ENCODE measurements around the gene STRAP. TPM values are rescaled to one million over a fixed set of nuclear protein-coding genes. Genes with fewer than 3 reads are reported as not detected.

Gene STRAP
- total and polyA plus RNA-seq, 2 of the 8 experiments (the other 6 are each of a cell fraction or from before 2014, with no cell fraction given), result 107 to 251 TPM

GRCh38 chr12:15873556-15873955 lies 8.6 kb upstream of the STRAP start:
- no peak for DNase-seq (ENCODE audit: low read depth in 1 of 2, low spot score in 2 of 2)
- Histone ChIP-seq H2BK20ac (ENCODE audit: low read length) (no peak overlapping the region), H3K4ac (replicated peaks; ENCODE audit: insufficient read length, low read depth, low read length) (no peak overlapping the region), H4K20me1 (replicated peaks in 1 of 2; ENCODE audit: control insufficient read depth in 1 of 2, insufficient read depth in 2 of 2, low read length in 2 of 2) (no peaks in the 10 kb centered on the region), H3K9me3 (ENCODE audit: insufficient read depth in 2 of 2, low read depth in 1 of 2, low read length in 1 of 2) (0 out of 4 replicates have a peak, but pooled peaks cover 0 to 4% of the 10 kb centered on the region in 2 experiments), H3K79me2 (ENCODE audit: control insufficient read depth in 1 of 2, insufficient read depth in 2 of 2, low read length in 2 of 2) (no peaks in the 10 kb centered on the region), H3K14ac (ENCODE audit: insufficient read length) (no peak overlapping the region), H3K27me3 (replicated peaks in 1 of 4; ENCODE audit: control insufficient read depth in 3 of 4, extremely low read depth in 1 of 4, insufficient read depth in 3 of 4, low read length in 3 of 4) (no peaks in the 10 kb centered on the region), H3K18ac (ENCODE audit: extremely low read depth, low read length) (no peak overlapping the region), H2BK120ac (replicated peaks; ENCODE audit: low read depth, low read length) (no peak overlapping the region), H2BK15ac (ENCODE audit: low read length) (no peak overlapping the region), H3K4me2 (ENCODE audit: insufficient read depth in 1 of 2, low read depth in 2 of 2, low read length in 2 of 2) (no peak overlapping the region), H2AFZ (ENCODE audit: low read length) (no peak overlapping the region), H3K4me1 (replicated peaks in 1 of 4; ENCODE audit: control insufficient read depth in 3 of 4, insufficient read depth in 4 of 4, low read length in 3 of 4) (peaks cover 0 to 4% (median 2%) of the 10 kb centered on the region in 4 experiments; a peak in 1 of 7 replicates), H4K5ac (ENCODE audit: insufficient read length, low read depth, low read length) (no peak overlapping the region), H4K8ac (ENCODE audit: extremely low read depth, insufficient read depth, low read length) (no peak overlapping the region), H3K79me1 (ENCODE audit: low read depth, low read length) (no peaks in the 10 kb centered on the region), H3K36me3 (ENCODE audit: control insufficient read depth in 2 of 4, insufficient read depth in 4 of 4, low read length in 3 of 4) (no peaks in the 10 kb centered on the region), H2BK12ac (ENCODE audit: low read depth, low read length) (no peak overlapping the region), H2BK5ac (ENCODE audit: low read depth, low read length) (no peak overlapping the region), H3K27ac (ENCODE audit: low read depth, low read length) (no peak overlapping the region), H3K4me3 (ENCODE audit: extremely low read depth in 1 of 4, insufficient read depth in 2 of 4, low read depth in 3 of 4, low read length in 4 of 4) (no peak overlapping the region), H2AK5ac (ENCODE audit: low read depth, low read length) (no peak overlapping the region), H3K23ac (ENCODE audit: insufficient read length) (no peak overlapping the region), H4K91ac (replicated peaks; ENCODE audit: insufficient read length, low read length) (no peak overlapping the region), H3K9ac (replicated peaks in 1 of 4; ENCODE audit: extremely low read depth in 1 of 4, low read depth in 3 of 4, low read length in 3 of 4) (no peak overlapping the region), H3K56ac (replicated peaks; ENCODE audit: insufficient read length, low read depth, low read length) (no peak overlapping the region), H3K23me2 (ENCODE audit: low read depth, low read length) (no peaks in the 10 kb centered on the region)
- no peak for FAIRE-seq
- WGBS, 2 experiments (ENCODE audit: extremely low coverage in 1 of 2, insufficient coverage in 1 of 2, insufficient read length in 1 of 2, insufficient replicate concordance in 2 of 2, low coverage in 1 of 2, low lambda C conversion rate in 2 of 2, missing lambda C conversion rate in 1 of 2), result 96% methylated on average over 4 of the region's 4 CpGs; no CpG with 5 or more reads in 1 of the 2 experiments
- CTCF ChIA-PET (ENCODE audit: partially characterized antibody), result interaction anchor here (0.6 to 3.2 kb wide), 3 partner anchors 16 to 789 kb away, joined by 3 to 13 read pairs (median 4); no protein-coding TSS in a partner anchor
- no peak for TF ChIP-seq EZH2 (IDR thresholded peaks at IDR 0.05; ENCODE audit: low read depth, low read length, severe bottlenecking)
- POLR2A ChIA-PET (ENCODE audit: partially characterized antibody), result interaction anchor here (1.4 to 3.0 kb wide), 2 partner anchors 9 to 26 kb away, joined by 4 to 15 read pairs; partner anchors contain the start of gene STRAP

All from H1 (cell line).